HEK293 (cell line): ENCODE data around the gene PID1.

Experiments used
- CTCF ChIA-PET: fragments of 350-600 bp; formaldehyde crosslinking; extraction: SDS; loops from one replicate; lab custom pipeline; 2021; ENCODE audit warnings: antibody characterized with exemption; lab: Yijun Ruan, JAX
- POLR2A ChIA-PET: fragments of 300-600 bp; formaldehyde crosslinking; extraction: SDS; loops from one replicate; lab custom pipeline; 2020; ENCODE audit warnings: antibody characterized with exemption, inconsistent platforms; lab: Yijun Ruan, JAX
- H3K27ac ChIP-seq: fragments of 200-500 bp; sonication (Bioruptor generic); 2 replicates; pipeline ENCODE4 v1.5.1; 2014; ENCODE audit warnings: low read depth, low read length, control low read depth, inconsistent platforms; ENCODE audit errors: extremely low read depth
- H3K36me3 ChIP-seq, 2 experiments: fragments of 200-500 bp in 1 of 2; sonication (Bioruptor generic) in 1 of 2; 1 replicate in 1 of 2; 2 replicates in 1 of 2; pipeline ENCODE4 v1.5.1; 2014 to 2017; ENCODE audit warnings: inconsistent platforms in 2 of 2, low read length in 2 of 2; ENCODE audit not compliant: control insufficient read depth in 2 of 2, insufficient read depth in 1 of 2
- H3K4me1 ChIP-seq: fragments of 200-500 bp; sonication (Bioruptor generic); 2 replicates; pipeline ENCODE4 v1.5.1; 2014; ENCODE audit warnings: mild to moderate bottlenecking, low read length, inconsistent platforms; ENCODE audit not compliant: control insufficient read depth, insufficient read depth
- H3K4me3 ChIP-seq: 2 replicates; pipeline ENCODE4 v1.5.1; 2011; ENCODE audit warnings: low read depth, mild to moderate bottlenecking, control low read depth, low read length, moderate library complexity
- H3K9me3 ChIP-seq: fragments of 200-500 bp; sonication (Bioruptor generic); 2 replicates; pipeline ENCODE4 v1.5.1; 2014; ENCODE audit warnings: low read depth, low read length, inconsistent platforms; ENCODE audit not compliant: control insufficient read depth, insufficient read depth
- BCL6B ChIP-seq: fragments of 450-650 bp; formaldehyde crosslinking; IDR thresholded peaks from 2 replicates; pipeline ENCODE4 v1.5.1; 2017; ENCODE audit warnings: missing biosample characterization, missing genetic modification characterization
- CTCF ChIP-seq: fragments of 450-650 bp; formaldehyde crosslinking; IDR thresholded peaks from 2 replicates; pipeline ENCODE4 v1.5.1; 2016; ENCODE audit warnings: missing biosample characterization, missing genetic modification characterization
- FEZF1 ChIP-seq: fragments of 450-650 bp; formaldehyde crosslinking; IDR thresholded peaks from 2 replicates; pipeline ENCODE4 v1.5.1; 2016; ENCODE audit warnings: missing biosample characterization, missing genetic modification characterization
- KLF16 ChIP-seq: fragments of 450-650 bp; formaldehyde crosslinking; IDR thresholded peaks from 2 replicates; pipeline ENCODE4 v1.5.1; 2017; ENCODE audit warnings: missing biosample characterization, missing genetic modification characterization
- KLF9 ChIP-seq: fragments of 450-650 bp; formaldehyde crosslinking; IDR thresholded peaks from 2 replicates; pipeline ENCODE4 v1.5.1; 2016; ENCODE audit warnings: missing biosample characterization, missing genetic modification characterization, low read depth
- MYNN ChIP-seq: fragments of 450-650 bp; formaldehyde crosslinking; IDR thresholded peaks from 2 replicates; pipeline ENCODE4 v1.5.1; 2016; ENCODE audit warnings: missing biosample characterization, missing genetic modification characterization, borderline replicate concordance
- ZIC2 ChIP-seq: fragments of 450-650 bp; formaldehyde crosslinking; IDR thresholded peaks from 2 replicates; pipeline ENCODE4 v1.5.1; 2016; ENCODE audit warnings: missing biosample characterization, missing genetic modification characterization
- ZNF121 ChIP-seq: fragments of 450-650 bp; formaldehyde crosslinking; IDR thresholded peaks from 2 replicates; pipeline ENCODE4 v1.5.1; 2016; ENCODE audit warnings: missing biosample characterization, missing genetic modification characterization
- ZNF133 ChIP-seq: fragments of 450-650 bp; formaldehyde crosslinking; IDR thresholded peaks from 2 replicates; pipeline ENCODE4 v1.5.1; 2016; ENCODE audit warnings: missing biosample characterization, missing genetic modification characterization
- ZNF37A ChIP-seq: fragments of 450-650 bp; IDR thresholded peaks from 2 replicates; pipeline ENCODE4 v1.5.1; 2018; ENCODE audit warnings: missing biosample characterization, missing genetic modification characterization
- ZNF404 ChIP-seq: fragments of 450-650 bp; formaldehyde crosslinking; IDR thresholded peaks from 2 replicates; pipeline ENCODE4 v1.5.1; 2017; ENCODE audit warnings: missing biosample characterization, missing genetic modification characterization
- ZNF530 ChIP-seq: fragments of 450-650 bp; formaldehyde crosslinking; IDR thresholded peaks from 2 replicates; pipeline ENCODE4 v1.5.1; 2016; ENCODE audit warnings: low read depth, missing biosample characterization, missing genetic modification characterization
- ZNF548 ChIP-seq: fragments of 450-650 bp; formaldehyde crosslinking; IDR thresholded peaks from 2 replicates; pipeline ENCODE4 v1.5.1; 2016; ENCODE audit warnings: missing biosample characterization, missing genetic modification characterization
- ZNF621 ChIP-seq: fragments of 450-650 bp; formaldehyde crosslinking; IDR thresholded peaks from 2 replicates; pipeline ENCODE4 v1.5.1; 2017; ENCODE audit warnings: missing biosample characterization, missing genetic modification characterization
- ZNF623 ChIP-seq: fragments of 450-650 bp; formaldehyde crosslinking; IDR thresholded peaks from 2 replicates; pipeline ENCODE4 v1.5.1; 2016; ENCODE audit warnings: missing biosample characterization, missing genetic modification characterization
- ZNF629 ChIP-seq: fragments of 450-650 bp; formaldehyde crosslinking; IDR thresholded peaks from 2 replicates; pipeline ENCODE4 v1.5.1; 2017; ENCODE audit warnings: missing biosample characterization, missing genetic modification characterization
- ZNF677 ChIP-seq: fragments of 450-650 bp; IDR thresholded peaks from 2 replicates; pipeline ENCODE4 v1.5.0; 2018; ENCODE audit warnings: missing biosample characterization, mild to moderate bottlenecking, missing genetic modification characterization, moderate library complexity
- ZNF701 ChIP-seq: fragments of 450-650 bp; formaldehyde crosslinking; IDR thresholded peaks from 2 replicates; pipeline ENCODE4 v1.5.1; 2016; ENCODE audit warnings: missing biosample characterization, missing genetic modification characterization
- ZNF776 ChIP-seq: fragments of 450-650 bp; formaldehyde crosslinking; IDR thresholded peaks from 2 replicates; pipeline ENCODE4 v1.5.0; 2017; ENCODE audit warnings: missing biosample characterization, missing genetic modification characterization, borderline replicate concordance
- ZXDB ChIP-seq: fragments of 450-650 bp; formaldehyde crosslinking; IDR thresholded peaks from 2 replicates; pipeline ENCODE4 v1.5.1; 2016; ENCODE audit warnings: missing biosample characterization, missing genetic modification characterization
- TF ChIP-seq, protein P1 (sequence below): IDR thresholded peaks from 2 replicates; pipeline ENCODE4 v1.6.1; 2011; ENCODE audit warnings: mild to moderate bottlenecking, low read depth, low read length, borderline replicate concordance
- TF ChIP-seq, protein P2 (sequence below): fragments of 450-650 bp; formaldehyde crosslinking; IDR thresholded peaks from 2 replicates; pipeline ENCODE4 v1.5.1; 2016; ENCODE audit warnings: missing biosample characterization, missing genetic modification characterization
- TF ChIP-seq, protein P3 (sequence below): fragments of 450-650 bp; formaldehyde crosslinking; IDR thresholded peaks from 2 replicates; pipeline ENCODE4 v1.5.1; 2016; ENCODE audit warnings: missing biosample characterization, missing genetic modification characterization

PID1 gene

DNA sequence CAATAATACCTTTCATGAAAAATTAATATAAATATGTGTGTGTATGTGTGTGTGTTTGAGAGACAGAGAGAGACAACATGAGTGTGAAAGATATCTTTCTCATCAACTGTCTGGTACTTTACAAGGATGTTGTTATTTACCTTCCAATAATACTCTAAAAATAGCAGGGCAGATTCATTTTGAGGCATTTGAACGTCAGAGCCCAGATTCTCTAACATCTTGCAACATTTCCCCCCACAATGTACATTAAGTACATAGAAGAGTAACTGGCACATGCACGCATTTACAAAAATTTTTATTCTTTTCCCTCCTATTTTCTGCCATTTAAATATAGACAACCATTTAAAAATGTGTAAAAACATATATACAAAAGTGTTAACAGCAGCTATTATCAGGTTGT, 100.9 kb downstream of the PID1 start (continued):
- TF ChIP-seq, protein P1, sequence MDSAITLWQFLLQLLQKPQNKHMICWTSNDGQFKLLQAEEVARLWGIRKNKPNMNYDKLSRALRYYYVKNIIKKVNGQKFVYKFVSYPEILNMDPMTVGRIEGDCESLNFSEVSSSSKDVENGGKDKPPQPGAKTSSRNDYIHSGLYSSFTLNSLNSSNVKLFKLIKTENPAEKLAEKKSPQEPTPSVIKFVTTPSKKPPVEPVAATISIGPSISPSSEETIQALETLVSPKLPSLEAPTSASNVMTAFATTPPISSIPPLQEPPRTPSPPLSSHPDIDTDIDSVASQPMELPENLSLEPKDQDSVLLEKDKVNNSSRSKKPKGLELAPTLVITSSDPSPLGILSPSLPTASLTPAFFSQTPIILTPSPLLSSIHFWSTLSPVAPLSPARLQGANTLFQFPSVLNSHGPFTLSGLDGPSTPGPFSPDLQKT = no peak
- no peak for TF ChIP-seq ZNF629 (tag by site-specific recombination)
- no peak for TF ChIP-seq ZNF530 (tag by site-specific recombination)
- TF ChIP-seq, all 188 proteins: peak for 0

DNA sequence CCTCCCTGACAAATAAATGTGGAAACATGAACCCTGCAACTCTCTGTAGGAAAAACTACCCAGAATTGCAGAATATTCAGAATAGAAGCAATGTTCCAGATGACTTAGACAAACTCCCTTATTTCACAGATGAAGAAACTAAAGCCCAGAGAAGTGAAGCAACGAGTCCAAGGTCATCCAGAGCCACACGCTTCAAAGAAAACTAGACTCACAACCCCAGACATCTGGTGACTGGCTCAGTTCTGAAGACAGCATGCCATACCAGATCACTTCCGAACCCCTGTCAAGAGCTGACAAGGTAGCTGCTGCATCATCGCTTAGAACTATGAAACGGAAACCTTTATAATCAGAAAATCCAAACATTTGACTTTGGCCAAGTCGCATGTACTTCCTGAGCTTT, 101.3 kb downstream of the PID1 start:
- H3K4me1 ChIP-seq = no peaks in the 10 kb centered on the region
- H3K9me3 ChIP-seq = no peaks in the 10 kb centered on the region
- H3K4me3 ChIP-seq = no peak overlapping the region
- H3K27ac ChIP-seq = no peak overlapping the region
- CTCF ChIA-PET = no interaction called here
- POLR2A ChIA-PET = no interaction called here
- H3K36me3 ChIP-seq = no peaks in the 10 kb centered on the region
- TF ChIP-seq, protein P2, sequence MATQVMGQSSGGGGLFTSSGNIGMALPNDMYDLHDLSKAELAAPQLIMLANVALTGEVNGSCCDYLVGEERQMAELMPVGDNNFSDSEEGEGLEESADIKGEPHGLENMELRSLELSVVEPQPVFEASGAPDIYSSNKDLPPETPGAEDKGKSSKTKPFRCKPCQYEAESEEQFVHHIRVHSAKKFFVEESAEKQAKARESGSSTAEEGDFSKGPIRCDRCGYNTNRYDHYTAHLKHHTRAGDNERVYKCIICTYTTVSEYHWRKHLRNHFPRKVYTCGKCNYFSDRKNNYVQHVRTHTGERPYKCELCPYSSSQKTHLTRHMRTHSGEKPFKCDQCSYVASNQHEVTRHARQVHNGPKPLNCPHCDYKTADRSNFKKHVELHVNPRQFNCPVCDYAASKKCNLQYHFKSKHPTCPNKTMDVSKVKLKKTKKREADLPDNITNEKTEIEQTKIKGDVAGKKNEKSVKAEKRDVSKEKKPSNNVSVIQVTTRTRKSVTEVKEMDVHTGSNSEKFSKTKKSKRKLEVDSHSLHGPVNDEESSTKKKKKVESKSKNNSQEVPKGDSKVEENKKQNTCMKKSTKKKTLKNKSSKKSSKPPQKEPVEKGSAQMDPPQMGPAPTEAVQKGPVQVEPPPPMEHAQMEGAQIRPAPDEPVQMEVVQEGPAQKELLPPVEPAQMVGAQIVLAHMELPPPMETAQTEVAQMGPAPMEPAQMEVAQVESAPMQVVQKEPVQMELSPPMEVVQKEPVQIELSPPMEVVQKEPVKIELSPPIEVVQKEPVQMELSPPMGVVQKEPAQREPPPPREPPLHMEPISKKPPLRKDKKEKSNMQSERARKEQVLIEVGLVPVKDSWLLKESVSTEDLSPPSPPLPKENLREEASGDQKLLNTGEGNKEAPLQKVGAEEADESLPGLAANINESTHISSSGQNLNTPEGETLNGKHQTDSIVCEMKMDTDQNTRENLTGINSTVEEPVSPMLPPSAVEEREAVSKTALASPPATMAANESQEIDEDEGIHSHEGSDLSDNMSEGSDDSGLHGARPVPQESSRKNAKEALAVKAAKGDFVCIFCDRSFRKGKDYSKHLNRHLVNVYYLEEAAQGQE (tag by site-specific recombination) = no peak
- TF ChIP-seq ZNF548 (tag by site-specific recombination) (no peak), ZIC2 (tag by site-specific recombination) (no peak), ZNF121 (tag by site-specific recombination) (no peak), CTCF (tag by site-specific recombination) (no peak), ZNF404 (tag by site-specific recombination) (no peak), ZXDB (tag by site-specific recombination) (no peak), ZNF37A (tag by site-specific recombination) (no peak), ZNF701 (no peak), ZNF133 (tag by site-specific recombination) (no peak), MYNN (tag by site-specific recombination) (no peak), KLF9 (tag by site-specific recombination) (no peak), FEZF1 (no peak), ZNF776 (no peak), KLF16 (tag by site-specific recombination) (no peak), BCL6B (tag by site-specific recombination) (no peak), ZNF623 (no peak), ZNF621 (no peak), ZNF677 (tag by site-specific recombination) (no peak)
- TF ChIP-seq, protein P3, sequence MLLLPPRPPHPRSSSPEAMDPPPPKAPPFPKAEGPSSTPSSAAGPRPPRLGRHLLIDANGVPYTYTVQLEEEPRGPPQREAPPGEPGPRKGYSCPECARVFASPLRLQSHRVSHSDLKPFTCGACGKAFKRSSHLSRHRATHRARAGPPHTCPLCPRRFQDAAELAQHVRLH (tag by site-specific recombination) = no peak
